HG03066 (cell line): ENCODE results near the gene AQP5.

Experiments used
- ATAC-seq: cut with Tn5 transposase; IDR thresholded peaks from one replicate; pipeline ENCODE4 v1.9.1; 2021; ENCODE audit warnings: low read depth; ENCODE audit not compliant: unreplicated experiment

Gene AQP5

GRCh38 chr12:49948866-49949845 is 12.5 kb upstream of the AQP5 start:
- ATAC-seq = no peak

- ATAC-seq = no peak
These were observed 11.8 kb upstream of the AQP5 start for GRCh38 chr12:49949866-49950265.

GRCh38 chr12:49950273-49951251 is 11.1 kb upstream of the AQP5 start, which contains the start of gene AQP2:
AQP2 (plus strand) TSS chr12:49950737; CDS start chr12:49950831, 94 bp downstream.
- no peak for ATAC-seq

GRCh38 chr12:49951411-49952240 is 10.0 kb upstream of the AQP5 start:
- no peak for ATAC-seq

GRCh38 chr12:49952391-49953055 is 9.1 kb upstream of the AQP5 start:
- no peak for ATAC-seq

GRCh38 chr12:49953151-49953550 is 8.5 kb upstream of the AQP5 start:
- ATAC-seq = no peak

GRCh38 chr12:49953961-49954846 is 7.5 kb upstream of the AQP5 start:
- ATAC-seq = no peak

- no peak for ATAC-seq
These were observed 6.5 kb upstream of the AQP5 start for GRCh38 chr12:49954863-49955830.

- ATAC-seq = no peak
These were observed 5.6 kb upstream of the AQP5 start for GRCh38 chr12:49955899-49956662.

GRCh38 chr12:49956663-49957569 is 4.8 kb upstream of the AQP5 start:
- ATAC-seq = no peak

- ATAC-seq = no peak
These were observed 4.1 kb upstream of the AQP5 start for GRCh38 chr12:49957570-49957967.

- ATAC-seq = no peak
These were observed 1.8 kb upstream of the AQP5 start for GRCh38 chr12:49959685-49960473.

- ATAC-seq = no peak
These were observed 1.1 kb upstream of the AQP5 start for GRCh38 chr12:49960474-49961110.

- no peak for ATAC-seq
These were observed 507 bp downstream of the AQP5 start for GRCh38 chr12:49961993-49962764.
